Testis (tissue), 2 donors: ENCODE data around the gene UVRAG.

ENCODE experiments used
- POLR2A ChIP-seq: fragments of 450-650 bp; IDR thresholded peaks from one replicate; pipeline ENCODE4 v1.6.1; 2017; ENCODE audit warnings: antibody characterized with exemption, mild to moderate bottlenecking, moderate library complexity
- TF ChIP-seq, protein P1 (sequence below), 3 experiments: fragments of 450-650 bp in 2 of 3; fragments of 200-600 bp in 1 of 3; sonication (generic) in 1 of 3; IDR thresholded peaks; one replicate each; pipeline ENCODE4 v1.5.1; 2016 to 2019; ENCODE audit warnings: antibody characterized with exemption in 3 of 3, mild to moderate bottlenecking in 2 of 3, moderate library complexity in 1 of 3

DNA sequence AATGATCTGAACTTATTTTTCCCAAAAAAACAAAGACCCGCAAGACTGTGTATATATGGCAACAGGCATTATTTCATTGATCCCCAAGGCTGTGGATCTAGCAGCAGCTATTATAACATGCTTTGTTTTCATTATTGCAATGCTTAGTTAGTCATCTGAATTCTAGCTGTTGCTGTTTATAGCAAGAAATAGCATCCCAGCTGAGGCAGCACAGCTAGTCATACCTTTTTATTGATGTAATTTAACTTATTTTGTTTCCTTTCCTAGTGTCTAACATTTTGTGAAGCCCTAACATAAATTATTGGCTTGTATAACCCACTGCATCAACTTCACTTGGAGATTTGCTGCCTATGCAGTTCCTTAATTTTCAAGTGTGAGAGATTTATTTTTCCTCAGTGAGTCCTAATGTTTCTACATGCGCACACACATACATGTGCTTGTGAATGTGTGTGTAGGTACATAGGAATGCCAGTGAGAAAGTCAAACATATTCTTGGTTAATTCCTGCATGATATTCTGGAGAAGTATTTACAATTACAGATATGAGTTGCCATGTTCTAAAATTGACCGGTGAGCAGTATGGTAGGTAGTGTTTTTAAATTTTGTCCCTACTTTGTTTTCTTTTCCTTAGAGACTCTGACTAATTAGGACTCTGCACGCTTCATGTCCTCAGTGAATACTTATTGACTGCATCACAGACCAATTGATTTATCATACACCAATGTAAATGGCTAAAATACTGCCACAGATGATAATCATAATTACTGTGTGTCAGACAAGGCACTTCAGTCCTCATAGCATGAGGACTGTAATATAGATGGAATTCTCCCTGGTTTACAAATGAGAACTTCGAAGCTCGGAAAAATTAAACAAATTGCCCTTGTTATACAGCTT lies 272.0 kb downstream of the UVRAG start:
- TF ChIP-seq, protein P1, sequence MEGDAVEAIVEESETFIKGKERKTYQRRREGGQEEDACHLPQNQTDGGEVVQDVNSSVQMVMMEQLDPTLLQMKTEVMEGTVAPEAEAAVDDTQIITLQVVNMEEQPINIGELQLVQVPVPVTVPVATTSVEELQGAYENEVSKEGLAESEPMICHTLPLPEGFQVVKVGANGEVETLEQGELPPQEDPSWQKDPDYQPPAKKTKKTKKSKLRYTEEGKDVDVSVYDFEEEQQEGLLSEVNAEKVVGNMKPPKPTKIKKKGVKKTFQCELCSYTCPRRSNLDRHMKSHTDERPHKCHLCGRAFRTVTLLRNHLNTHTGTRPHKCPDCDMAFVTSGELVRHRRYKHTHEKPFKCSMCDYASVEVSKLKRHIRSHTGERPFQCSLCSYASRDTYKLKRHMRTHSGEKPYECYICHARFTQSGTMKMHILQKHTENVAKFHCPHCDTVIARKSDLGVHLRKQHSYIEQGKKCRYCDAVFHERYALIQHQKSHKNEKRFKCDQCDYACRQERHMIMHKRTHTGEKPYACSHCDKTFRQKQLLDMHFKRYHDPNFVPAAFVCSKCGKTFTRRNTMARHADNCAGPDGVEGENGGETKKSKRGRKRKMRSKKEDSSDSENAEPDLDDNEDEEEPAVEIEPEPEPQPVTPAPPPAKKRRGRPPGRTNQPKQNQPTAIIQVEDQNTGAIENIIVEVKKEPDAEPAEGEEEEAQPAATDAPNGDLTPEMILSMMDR (IDR thresholded peaks at IDR 0.05) = no peak
- no peak for TF ChIP-seq POLR2A
